Kidney epithelial cell (primary cell): ENCODE results near the gene RANBP9. TPM values are rescaled to one million over a fixed set of nuclear protein-coding genes. Genes with fewer than 3 reads are reported as not detected.

ENCODE experiments used
- DNase-seq: peaks from one replicate; pipeline ENCODE4 v3.0.0-alpha.2; 2010; ENCODE audit warnings: low read depth
- H3K27me3 ChIP-seq: 2 replicates; pipeline ENCODE4 v1.6.0; 2011; ENCODE audit warnings: low read length; ENCODE audit not compliant: control insufficient read depth, insufficient read depth
- H3K36me3 ChIP-seq: 2 replicates; pipeline ENCODE4 v1.5.1; 2011; ENCODE audit warnings: low read length; ENCODE audit not compliant: control insufficient read depth, insufficient read depth
- H3K4me3 ChIP-seq: 2 replicates; pipeline ENCODE4 v1.5.1; 2011; ENCODE audit warnings: low read depth, mild to moderate bottlenecking, control low read depth, low read length
- total RNA-seq: library from RNA; depleted of rRNA; stranded (reverse); fragments of >200 nt; gene quantifications from 2 replicates; pipeline ENCODE4 v1.2.3, GENCODE V29; 2015
- TF ChIP-seq, protein P1 (sequence below): IDR thresholded peaks from 2 replicates; pipeline ENCODE4 v1.5.1; 2011; ENCODE audit warnings: mild to moderate bottlenecking, moderate library complexity, low read length, control low read depth, inconsistent platforms; ENCODE audit not compliant: insufficient read depth, poor library complexity, severe bottlenecking

The RANBP9 gene
- total RNA-seq, 1 donor from 2014 or later = 25.7 TPM

DNA sequence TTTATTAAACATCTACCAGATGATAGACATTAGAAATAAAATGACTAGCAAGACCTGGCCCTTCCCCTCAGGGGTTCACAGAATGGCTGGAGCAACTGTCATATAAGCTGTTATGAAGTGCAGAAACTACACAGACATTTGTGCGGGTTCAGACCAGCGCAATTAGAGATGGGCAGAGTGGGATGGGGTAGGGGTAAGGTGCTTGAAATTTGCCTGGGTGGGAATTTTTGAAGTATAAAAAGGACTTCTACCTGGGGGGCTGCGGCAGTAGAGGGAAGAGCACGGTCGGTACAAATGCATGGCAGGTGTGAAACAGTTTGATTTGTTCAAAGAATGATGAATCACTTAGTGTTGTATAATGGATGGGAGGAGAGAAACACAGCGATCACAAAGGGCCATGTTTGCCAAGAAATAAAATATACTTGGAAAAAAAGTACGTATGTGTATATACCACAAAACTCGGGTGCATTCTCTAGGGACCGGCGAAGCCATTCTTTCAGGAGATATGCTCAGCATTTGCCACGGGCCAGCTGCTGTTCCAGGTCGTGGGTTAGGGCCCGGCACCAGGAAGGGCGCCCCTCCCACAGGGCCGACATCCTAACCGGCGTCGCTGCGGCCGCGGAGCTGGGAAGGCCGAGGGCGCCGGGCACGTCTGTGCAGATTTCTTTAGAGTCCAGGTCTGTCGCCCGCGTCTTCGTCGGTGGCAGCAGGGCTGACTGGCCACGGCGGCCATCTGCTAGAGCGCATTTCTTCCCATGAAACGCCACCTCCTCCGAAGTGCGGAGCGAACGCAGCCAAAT lies 97.3 kb downstream of the RANBP9 start:
- DNase-seq = no peak
- H3K4me3 ChIP-seq = peak overlapping the region; percentile 100
- no peaks in the 10 kb centered on the region for H3K27me3 ChIP-seq
- H3K36me3 ChIP-seq = no peaks in the 10 kb centered on the region
- TF ChIP-seq, protein P1, sequence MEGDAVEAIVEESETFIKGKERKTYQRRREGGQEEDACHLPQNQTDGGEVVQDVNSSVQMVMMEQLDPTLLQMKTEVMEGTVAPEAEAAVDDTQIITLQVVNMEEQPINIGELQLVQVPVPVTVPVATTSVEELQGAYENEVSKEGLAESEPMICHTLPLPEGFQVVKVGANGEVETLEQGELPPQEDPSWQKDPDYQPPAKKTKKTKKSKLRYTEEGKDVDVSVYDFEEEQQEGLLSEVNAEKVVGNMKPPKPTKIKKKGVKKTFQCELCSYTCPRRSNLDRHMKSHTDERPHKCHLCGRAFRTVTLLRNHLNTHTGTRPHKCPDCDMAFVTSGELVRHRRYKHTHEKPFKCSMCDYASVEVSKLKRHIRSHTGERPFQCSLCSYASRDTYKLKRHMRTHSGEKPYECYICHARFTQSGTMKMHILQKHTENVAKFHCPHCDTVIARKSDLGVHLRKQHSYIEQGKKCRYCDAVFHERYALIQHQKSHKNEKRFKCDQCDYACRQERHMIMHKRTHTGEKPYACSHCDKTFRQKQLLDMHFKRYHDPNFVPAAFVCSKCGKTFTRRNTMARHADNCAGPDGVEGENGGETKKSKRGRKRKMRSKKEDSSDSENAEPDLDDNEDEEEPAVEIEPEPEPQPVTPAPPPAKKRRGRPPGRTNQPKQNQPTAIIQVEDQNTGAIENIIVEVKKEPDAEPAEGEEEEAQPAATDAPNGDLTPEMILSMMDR = no peak

DNA sequence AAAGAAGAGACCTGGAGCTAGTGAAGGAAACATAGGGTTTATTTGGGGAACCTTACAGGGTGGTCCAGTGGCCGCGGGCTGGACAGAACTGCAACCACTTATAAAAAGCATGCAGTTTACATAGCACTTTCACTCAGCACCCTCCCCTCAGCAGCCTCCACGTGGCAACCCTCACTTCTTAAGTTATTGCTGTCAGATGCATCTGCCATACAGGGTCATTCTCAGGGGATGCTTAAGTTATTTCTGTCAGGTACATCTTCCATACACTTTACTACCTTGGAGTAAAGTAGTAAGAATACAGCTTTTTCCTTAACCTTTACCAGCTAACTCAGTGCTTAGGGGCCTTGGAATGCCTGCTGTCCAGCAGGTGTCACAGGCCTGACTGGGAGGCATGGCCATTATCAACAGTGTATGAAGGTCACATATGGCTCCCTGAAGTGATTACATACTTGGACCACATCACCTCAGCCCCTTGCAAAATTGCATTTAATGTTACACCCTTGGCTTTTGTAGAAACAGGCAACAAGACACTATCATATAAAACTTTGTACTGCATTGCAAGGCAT lies 98.5 kb downstream of the RANBP9 start:
- no peak for DNase-seq
- H3K27me3 ChIP-seq = no peaks in the 10 kb centered on the region
- no peaks in the 10 kb centered on the region for H3K36me3 ChIP-seq
- TF ChIP-seq, protein P1 = no peak
- H3K4me3 ChIP-seq = no peak overlapping the region

DNA sequence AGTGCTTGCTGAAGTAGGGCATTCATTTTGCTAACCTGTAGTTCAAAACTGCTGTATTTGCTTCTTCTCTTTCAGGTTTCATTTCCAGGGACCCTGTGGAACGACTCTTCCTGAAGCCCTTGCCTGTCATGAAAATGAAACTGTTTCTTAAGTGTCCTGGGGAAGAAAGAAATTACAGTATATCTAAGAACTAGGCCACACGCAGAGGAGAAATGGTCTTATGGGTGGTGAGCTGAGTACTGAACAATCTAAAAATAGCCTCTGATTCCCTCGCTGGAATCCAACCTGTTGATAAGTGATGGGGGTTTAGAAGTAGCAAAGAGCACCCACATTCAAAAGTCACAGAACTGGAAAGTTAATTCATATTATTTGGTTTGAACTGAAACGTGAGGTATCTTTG lies 99.9 kb downstream of the RANBP9 start:
- no peak for DNase-seq
- Histone ChIP-seq H3K4me3 (no peak overlapping the region), H3K27me3 (no peaks in the 10 kb centered on the region), H3K36me3 (no peaks in the 10 kb centered on the region)
- TF ChIP-seq, protein P1 = no peak

DNA sequence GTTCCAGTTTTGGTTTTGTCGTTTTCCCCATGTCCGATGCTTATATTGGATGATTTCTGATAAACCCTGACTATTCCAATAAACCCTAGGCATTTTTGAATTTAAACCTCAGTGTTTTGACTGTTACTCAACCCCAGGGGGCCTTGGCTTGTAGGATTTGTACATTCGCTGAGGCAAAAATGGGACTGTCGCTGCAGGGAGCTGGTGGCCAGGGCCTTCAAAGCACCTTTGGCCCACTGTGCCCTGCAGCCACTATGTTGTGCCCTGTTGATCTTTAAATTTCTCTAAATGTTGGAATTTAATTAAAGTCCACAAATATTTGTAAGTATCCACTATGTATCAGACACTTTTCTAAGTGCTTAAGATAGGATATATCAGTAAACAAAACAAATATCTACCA lies 106.0 kb downstream of the RANBP9 start:
- Histone ChIP-seq H3K4me3 (no peak overlapping the region), H3K36me3 (no peaks in the 10 kb centered on the region), H3K27me3 (no peaks in the 10 kb centered on the region)
- no peak for DNase-seq
- TF ChIP-seq, protein P1 = no peak

DNA sequence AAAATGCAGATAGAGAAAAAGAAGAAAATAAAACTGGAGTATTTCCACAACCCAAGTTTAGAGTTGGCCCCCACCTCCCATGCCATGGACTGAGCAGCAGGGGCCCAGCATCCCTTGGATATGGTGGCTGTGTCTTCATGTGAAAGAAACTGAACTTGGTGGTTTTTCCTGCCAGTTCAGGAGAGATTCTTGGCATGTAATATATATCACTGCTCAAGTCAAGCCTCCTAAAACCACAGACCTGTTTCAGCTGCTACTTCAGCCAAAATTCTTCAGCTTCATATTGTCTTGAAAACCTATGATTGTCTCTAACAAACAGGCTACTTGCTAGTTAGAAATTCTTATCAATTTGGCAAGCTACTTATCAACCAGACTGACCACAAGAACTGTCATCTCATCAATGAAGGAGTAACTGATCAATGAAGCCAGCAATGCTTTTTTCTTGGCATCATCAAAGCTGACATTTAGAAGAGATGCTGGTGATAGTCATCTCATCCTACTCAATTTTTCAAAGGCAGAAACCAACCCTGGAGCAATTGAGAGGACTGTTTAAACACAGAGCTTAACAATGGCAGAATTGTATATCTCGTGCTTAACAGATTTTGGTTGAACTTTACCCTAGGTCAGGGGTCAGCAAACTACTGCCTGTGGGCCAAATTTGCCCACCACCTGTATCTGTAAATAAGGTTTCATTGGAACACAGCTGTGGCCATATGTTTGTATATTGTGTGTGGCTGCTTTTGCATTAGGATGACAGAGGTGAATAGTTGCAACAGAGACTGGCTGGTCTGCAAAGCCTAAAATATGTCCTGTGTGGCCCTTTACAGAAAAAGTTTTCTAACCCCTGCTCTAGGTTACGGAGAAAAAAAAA lies 106.9 kb downstream of the RANBP9 start:
- no peak for DNase-seq
- TF ChIP-seq, protein P1 = no peak
- H3K27me3 ChIP-seq = no peaks in the 10 kb centered on the region
- no peaks in the 10 kb centered on the region for H3K36me3 ChIP-seq
- no peak overlapping the region for H3K4me3 ChIP-seq
